Gastrocnemius medialis (tissue), 4 donors: Measurements from ENCODE around the gene FAM124A.

ENCODE experiments used
- POLR2A ChIP-seq, 2 donors: fragments of 450-650 bp; IDR thresholded peaks; one replicate each; pipeline ENCODE4 v1.6.1; 2017; ENCODE audit warnings: antibody characterized with exemption in 2 of 2, mild to moderate bottlenecking in 2 of 2, moderate library complexity in 2 of 2
- TF ChIP-seq, protein P1 (sequence below), 5 experiments: fragments of 450-650 bp in 3 of 5; fragments of 200-600 bp in 2 of 5; sonication (generic) in 2 of 5; IDR thresholded peaks in 4 of 5; conservative IDR thresholded peaks in 1 of 5; 1 replicate in 4 of 5; 2 replicates in 1 of 5; pipeline ENCODE4 v1.5.1; 2016 to 2019; ENCODE audit warnings: antibody characterized with exemption in 5 of 5, mild to moderate bottlenecking in 3 of 5, moderate library complexity in 3 of 5

DNA sequence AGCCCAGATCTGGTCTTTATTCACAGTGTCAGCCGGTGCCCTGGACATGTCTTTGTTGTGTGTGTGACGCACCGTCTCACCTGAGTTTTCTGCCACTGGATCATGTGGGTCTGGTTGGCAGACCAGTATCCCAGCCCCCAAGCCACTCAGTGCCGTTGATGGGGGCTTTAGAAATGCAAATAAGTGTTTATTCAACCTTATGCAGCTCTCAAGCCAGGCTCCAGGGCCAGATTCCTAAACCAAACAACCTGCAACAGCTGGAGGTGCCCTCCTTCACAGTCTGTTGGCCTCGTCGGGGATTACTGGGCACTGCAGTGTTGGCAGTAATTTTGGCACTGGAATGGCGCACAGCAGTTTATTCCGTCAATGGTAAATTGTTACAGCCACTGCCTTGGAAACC, 21.6 kb downstream of the FAM124A start:
- TF ChIP-seq POLR2A (IDR thresholded peaks at IDR 0.05): no peak
- TF ChIP-seq, protein P1, sequence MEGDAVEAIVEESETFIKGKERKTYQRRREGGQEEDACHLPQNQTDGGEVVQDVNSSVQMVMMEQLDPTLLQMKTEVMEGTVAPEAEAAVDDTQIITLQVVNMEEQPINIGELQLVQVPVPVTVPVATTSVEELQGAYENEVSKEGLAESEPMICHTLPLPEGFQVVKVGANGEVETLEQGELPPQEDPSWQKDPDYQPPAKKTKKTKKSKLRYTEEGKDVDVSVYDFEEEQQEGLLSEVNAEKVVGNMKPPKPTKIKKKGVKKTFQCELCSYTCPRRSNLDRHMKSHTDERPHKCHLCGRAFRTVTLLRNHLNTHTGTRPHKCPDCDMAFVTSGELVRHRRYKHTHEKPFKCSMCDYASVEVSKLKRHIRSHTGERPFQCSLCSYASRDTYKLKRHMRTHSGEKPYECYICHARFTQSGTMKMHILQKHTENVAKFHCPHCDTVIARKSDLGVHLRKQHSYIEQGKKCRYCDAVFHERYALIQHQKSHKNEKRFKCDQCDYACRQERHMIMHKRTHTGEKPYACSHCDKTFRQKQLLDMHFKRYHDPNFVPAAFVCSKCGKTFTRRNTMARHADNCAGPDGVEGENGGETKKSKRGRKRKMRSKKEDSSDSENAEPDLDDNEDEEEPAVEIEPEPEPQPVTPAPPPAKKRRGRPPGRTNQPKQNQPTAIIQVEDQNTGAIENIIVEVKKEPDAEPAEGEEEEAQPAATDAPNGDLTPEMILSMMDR (IDR thresholded peaks at IDR 0.05 in 4 of 5, conservative IDR thresholded peaks at IDR 0.05 in 1 of 5): no peak
